Stimulated activated CD4-positive, alpha-beta T cell treated with anti-CD3 and anti-CD28 coated beads, Interleukin-12 subunit alpha, Interleukin-12 subunit beta, amount 100 ng/mL, for 24 hours (primary cell): ENCODE measurements around the gene FRMD4A.
"Not testable (repeated sequence)": the region's sequence is repeated elsewhere in the genome, so short reads cannot be mapped to it uniquely, and the experiment has no call there.

Source experiments
- DNase-seq, 2 experiments: peaks; one replicate each; pipeline ENCODE4 v3.0.0-alpha.2; 2020; ENCODE audit warnings: low read depth in 2 of 2

Gene FRMD4A

GRCh38 chr10:13883636-13884444, 446.9 kb downstream of the FRMD4A start:
- DNase-seq, result no peak

GRCh38 chr10:13882119-13882711, 448.5 kb downstream of the FRMD4A start:
- DNase-seq, result no peak

GRCh38 chr10:13880760-13881159, 450.0 kb downstream of the FRMD4A start:
- no peak for DNase-seq

DNA sequence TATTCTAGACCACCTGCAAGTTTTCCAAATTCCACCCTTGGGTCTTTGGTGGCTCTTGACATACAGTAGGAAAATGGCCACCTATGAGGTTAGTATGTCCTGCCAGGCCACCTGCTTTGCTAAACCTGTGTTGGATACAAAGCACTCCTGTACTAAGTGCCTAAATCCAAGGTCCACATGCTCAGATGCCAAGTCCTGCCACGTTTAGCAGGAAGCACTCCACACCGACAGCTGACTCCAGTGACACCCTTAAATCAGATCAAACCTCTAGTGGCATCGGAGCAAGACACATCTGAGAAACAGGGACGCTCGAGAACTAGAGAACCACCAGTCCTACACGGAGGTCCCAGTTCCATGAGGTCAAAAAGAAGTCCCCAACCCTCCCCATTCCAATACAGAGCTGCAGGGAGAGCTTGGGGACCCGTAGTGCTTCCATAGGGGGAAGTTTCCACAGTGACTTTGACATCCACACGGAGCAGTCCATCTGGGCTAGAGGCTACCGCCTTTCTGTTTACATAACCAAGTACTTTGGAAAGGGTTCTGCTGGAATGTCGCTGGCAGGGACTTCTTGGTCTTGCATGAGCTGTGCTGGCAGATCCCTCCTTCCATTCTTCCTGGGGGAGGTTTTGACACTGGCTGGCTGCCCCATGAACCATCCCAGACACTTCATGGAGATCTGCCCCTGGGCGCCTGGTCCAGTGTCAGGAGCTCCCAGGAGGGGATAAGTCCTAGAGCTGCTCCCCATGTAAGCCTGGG, 453.4 kb downstream of the FRMD4A start:
- DNase-seq, result no peak

DNA sequence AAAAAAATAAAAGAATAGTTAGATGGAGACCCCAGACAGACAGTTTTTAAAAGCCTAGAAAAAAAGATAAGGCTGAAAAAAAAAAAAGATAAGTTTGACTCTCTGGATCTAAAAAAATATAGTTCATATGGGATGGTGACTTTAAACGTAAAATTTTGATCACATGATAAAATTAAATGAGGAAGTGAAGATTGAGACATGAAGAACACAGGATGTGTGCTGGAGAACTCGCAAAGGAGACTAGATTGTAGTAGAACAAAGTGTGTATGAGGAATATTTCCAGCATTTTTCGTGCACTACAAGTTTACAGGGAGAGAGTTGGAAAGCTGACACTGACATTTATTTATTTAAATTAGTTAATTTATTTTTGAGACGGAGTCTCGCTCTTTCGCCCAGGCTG, 457.5 kb downstream of the FRMD4A start:
- no peak for DNase-seq

- DNase-seq, result no peak
These were observed 458.3 kb downstream of the FRMD4A start for GRCh38 chr10:13872411-13872810.

- no peak for DNase-seq
These were observed 458.9 kb downstream of the FRMD4A start for GRCh38 chr10:13871776-13872175.

- no peak for DNase-seq
These were observed 459.7 kb downstream of the FRMD4A start for GRCh38 chr10:13871011-13871410.

DNA sequence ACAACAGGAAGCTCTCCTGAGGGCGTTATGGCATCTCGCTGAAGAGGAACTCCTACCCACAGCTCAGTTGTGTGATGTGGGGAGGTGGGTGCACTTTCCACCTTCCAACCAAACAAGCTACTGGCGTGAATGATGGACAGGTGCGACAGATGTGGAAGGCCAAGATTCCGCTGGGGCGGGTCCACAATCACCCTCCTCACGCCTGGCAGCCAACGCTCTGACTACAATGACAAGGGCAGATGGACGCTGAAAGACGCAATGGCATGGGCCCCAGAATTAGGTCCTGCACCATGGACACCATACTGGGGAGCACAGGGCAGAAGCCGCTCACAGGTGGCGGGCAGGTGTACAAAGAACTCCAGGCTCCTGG, 461.4 kb downstream of the FRMD4A start:
- DNase-seq, result no peak

DNA sequence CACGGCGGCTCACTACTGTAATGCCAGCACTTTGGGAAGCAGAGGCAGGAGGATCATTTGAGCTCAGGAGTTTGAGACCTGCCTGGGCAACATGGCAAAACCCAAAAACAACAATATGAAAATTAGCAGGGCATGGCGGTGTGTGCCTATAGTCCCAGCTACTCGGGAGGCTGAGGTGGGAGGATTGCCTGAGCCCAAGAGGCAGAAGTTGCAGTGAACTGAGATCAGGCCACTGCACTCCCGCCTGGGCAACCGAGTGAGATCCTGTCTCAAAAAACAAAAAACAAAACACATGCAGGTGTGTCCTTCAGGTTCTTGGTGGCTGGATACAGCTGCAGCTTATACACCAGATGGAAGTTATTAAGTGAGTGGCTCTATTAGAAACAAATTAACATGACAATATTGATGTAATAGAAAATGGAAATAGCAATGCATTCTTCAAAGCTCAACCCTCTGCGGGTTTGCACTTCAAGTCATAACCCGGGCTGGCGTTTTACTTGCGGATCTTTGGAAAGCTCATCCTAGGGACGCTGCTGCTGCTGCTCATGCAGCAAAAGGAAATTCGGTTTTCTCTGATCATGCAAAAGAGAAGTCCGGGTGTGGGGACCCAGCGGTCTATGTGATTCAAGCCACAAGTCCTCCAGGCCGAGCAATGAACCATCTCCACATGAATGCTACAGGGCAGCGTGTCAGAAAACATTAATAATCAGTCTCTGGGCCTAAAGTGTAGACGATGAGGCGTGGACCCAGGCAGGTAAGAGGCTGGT, 462.0 kb downstream of the FRMD4A start:
- no peak for DNase-seq

DNA sequence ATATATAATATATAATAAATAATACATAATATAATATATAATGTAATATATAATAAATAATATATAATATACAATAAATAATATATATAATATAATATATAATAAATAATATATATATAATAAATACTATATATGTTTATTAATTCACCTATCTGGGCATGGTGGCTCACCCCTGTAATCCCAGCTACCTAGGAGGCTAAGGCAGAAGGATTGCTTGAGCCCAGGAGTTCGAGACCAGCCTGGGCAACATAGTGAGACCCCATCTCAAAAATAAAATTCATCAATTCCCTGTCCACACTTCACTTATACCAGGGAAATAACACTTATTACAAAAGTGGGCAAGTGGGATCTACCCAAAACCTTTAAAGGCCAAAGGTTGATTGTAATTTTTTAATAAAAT, 462.9 kb downstream of the FRMD4A start:
- DNase-seq, result no peak

GRCh38 chr10:13865758-13866491, 464.8 kb downstream of the FRMD4A start:
- DNase-seq, result no peak

DNA sequence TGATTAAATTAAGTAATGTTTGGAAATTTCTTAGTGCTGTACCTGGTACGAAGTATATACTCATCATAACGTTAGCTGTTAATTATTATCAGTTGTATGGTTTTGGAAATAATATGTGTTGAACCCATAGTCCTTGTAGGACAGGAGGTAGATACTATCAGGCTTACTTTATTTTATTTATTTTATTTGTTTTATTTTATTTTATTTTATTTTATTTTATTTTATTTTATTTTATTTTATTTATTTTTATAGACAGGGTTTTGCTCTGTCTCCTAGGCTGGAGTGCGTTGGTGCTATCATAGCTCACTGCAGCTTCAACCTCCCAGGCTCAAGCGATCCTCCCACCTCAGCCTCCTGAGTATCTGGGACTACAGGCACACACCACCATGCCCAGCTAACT, 465.5 kb downstream of the FRMD4A start:
- DNase-seq, result not testable (repeated sequence)

- DNase-seq, result no peak
These were observed 468.0 kb downstream of the FRMD4A start for GRCh38 chr10:13862546-13863233.

DNA sequence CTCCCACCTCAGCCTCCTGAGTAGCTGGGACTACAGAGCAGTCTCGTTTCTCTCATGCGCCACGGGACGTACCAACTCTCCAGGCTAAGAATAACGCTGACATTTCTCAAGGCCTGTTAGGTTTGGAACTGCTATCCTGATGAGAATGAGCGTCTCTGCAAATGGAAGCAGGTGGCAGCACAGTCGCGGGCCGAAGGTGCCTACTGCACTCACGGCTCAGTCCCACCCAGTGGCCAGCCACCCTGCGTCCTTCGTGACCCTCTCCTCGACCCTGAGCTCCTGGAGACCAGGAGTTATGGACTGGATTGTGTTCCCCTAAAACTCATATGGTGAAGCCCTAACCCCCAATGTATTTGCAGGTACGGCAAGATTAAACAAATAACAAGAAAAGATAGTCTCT, 469.8 kb downstream of the FRMD4A start:
- DNase-seq, result no peak

GRCh38 chr10:13859979-13860654, 470.6 kb downstream of the FRMD4A start:
- no peak for DNase-seq

- DNase-seq, result no peak
These were observed 472.0 kb downstream of the FRMD4A start for GRCh38 chr10:13858709-13859108.

DNA sequence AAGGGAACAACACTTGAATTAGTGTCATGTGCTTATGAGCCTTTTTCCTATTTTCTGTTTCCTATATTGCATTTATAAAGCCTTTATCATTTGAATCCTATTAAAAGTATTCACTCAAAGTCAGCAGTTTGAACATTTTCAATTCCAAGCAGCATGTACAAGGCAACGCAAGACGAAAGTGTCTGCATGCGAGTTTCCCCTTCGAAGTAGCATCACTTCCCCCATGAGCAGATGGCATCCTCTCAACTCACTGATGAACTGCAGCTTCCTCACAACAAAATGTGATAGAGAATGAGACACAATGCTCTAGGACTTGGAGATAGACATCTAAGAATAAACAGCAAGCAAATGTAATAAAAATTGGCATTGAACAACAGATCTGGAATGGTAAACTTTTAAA, 473.3 kb downstream of the FRMD4A start:
- DNase-seq, result no peak

DNA sequence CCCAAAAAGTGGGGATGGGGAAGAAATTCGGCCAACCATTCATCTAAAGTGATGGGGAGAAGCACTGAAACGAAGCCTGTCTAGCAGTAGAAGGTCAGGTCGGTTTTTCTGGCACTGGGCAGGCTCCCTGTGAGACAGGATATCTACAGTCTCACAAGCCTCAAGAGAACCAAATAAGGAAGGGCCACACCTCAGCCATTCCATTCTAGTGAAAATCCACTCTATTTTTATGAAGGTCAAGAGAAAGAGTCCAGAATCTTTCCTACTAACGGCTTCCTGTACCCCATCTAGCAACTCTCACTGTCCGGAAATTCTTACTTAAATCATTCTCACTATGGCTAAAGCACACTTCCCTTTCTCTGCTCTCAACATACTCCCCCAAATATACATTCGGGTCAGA, 476.9 kb downstream of the FRMD4A start:
- no peak for DNase-seq

GRCh38 chr10:13852872-13853271, 477.9 kb downstream of the FRMD4A start:
- DNase-seq, result no peak
